HG02623 (cell line): ENCODE data around the gene JARID2.

Experiments used
- ATAC-seq: cut with Tn5 transposase; IDR thresholded peaks from one replicate; pipeline ENCODE4 v1.9.1; 2021; ENCODE audit warnings: moderate library complexity; ENCODE audit not compliant: unreplicated experiment

Gene JARID2

GRCh38 chr6:15245361-15246216, at the start of gene JARID2:
Gene JARID2, plus strand, starts transcription at chr6:15246069. Its CDS starts 471 bp downstream, at chr6:15246540.
- peak; percentile 50 for ATAC-seq

GRCh38 chr6:15200087-15200486, 45.8 kb upstream of the JARID2 start:
- no peak for ATAC-seq

- ATAC-seq = no peak
These were observed 40.5 kb upstream of the JARID2 start for GRCh38 chr6:15205321-15205720.

GRCh38 chr6:15206887-15207286, 39.0 kb upstream of the JARID2 start:
- ATAC-seq = no peak

GRCh38 chr6:15207923-15208322, 37.9 kb upstream of the JARID2 start:
- no peak for ATAC-seq

GRCh38 chr6:15213838-15214400, 31.9 kb upstream of the JARID2 start:
- ATAC-seq = no peak

GRCh38 chr6:15218401-15218800, 27.5 kb upstream of the JARID2 start:
- ATAC-seq = no peak

- ATAC-seq = no peak
These were observed 25.8 kb upstream of the JARID2 start for GRCh38 chr6:15220062-15220461.

- ATAC-seq = no peak
These were observed 18.0 kb upstream of the JARID2 start for GRCh38 chr6:15227827-15228318.

- no peak for ATAC-seq
These were observed 15.0 kb upstream of the JARID2 start for GRCh38 chr6:15230827-15231226.

- no peak for ATAC-seq
These were observed 12.9 kb upstream of the JARID2 start for GRCh38 chr6:15232836-15233510.

GRCh38 chr6:15234068-15234758, 11.7 kb upstream of the JARID2 start:
- ATAC-seq = no peak

- ATAC-seq = no peak
These were observed 6.1 kb upstream of the JARID2 start for GRCh38 chr6:15239616-15240364.

- no peak for ATAC-seq
These were observed 3.4 kb upstream of the JARID2 start for GRCh38 chr6:15242503-15242902.

- ATAC-seq = no peak
These were observed 2.8 kb upstream of the JARID2 start for GRCh38 chr6:15242937-15243614.

GRCh38 chr6:15243910-15244619, 1.8 kb upstream of the JARID2 start:
- no peak for ATAC-seq

- ATAC-seq = peak; percentile 4
These were observed 1.1 kb upstream of the JARID2 start for GRCh38 chr6:15244620-15245360.

GRCh38 chr6:15246217-15246665, 372 bp downstream of the JARID2 start:
- ATAC-seq = no peak
